HL-60 (cell line): Measurements from ENCODE around the gene DTWD2.
A peak's percentile ranks its signal among the peaks of the same experiment; 100 is the strongest.
"Not testable (repeated sequence)": the region's sequence is repeated elsewhere in the genome, so short reads cannot be mapped to it uniquely, and the experiment has no call there.

Experiments used
- DNase-seq, 2 experiments: peaks; one replicate each; pipeline ENCODE4 v3.0.0-alpha.2; 2010 to 2020; ENCODE audit warnings: low read depth in 1 of 2, low spot score in 1 of 2
- H3K27ac ChIP-seq: fragments of 250-450 bp; sonication (Bioruptor Pico); replicated peaks from 2 replicates; pipeline ENCODE4 v1.5.1; 2020; ENCODE audit warnings: mild to moderate bottlenecking, moderate library complexity
- H3K27me3 ChIP-seq: fragments of 250-450 bp; sonication (Bioruptor Pico); 2 replicates; pipeline ENCODE4 v1.5.1; 2021; ENCODE audit warnings: mild to moderate bottlenecking, moderate library complexity; ENCODE audit not compliant: insufficient read depth, poor library complexity, severe bottlenecking
- H3K4me3 ChIP-seq: replicated peaks from 2 replicates; pipeline ENCODE4 v1.5.1; 2011; ENCODE audit warnings: mild to moderate bottlenecking, control low read depth, low read length; ENCODE audit not compliant: insufficient read depth
- GABPA ChIP-seq: IDR thresholded peaks from 2 replicates; pipeline ENCODE4 v1.6.1; 2012; ENCODE audit warnings: low read depth
- POLR2AphosphoS5 ChIP-seq: IDR thresholded peaks from 2 replicates; pipeline ENCODE4 v1.6.1; 2012; ENCODE audit warnings: low read depth
- SPI1 ChIP-seq: IDR thresholded peaks from 2 replicates; pipeline ENCODE4 v1.6.1; 2012; ENCODE audit warnings: low read depth, mild to moderate bottlenecking, borderline replicate concordance
- TF ChIP-seq, protein P1 (sequence below): IDR thresholded peaks from one replicate; pipeline ENCODE4 v1.5.1; 2011; ENCODE audit warnings: low read length, control low read depth, inconsistent platforms; ENCODE audit not compliant: insufficient read depth
- TF ChIP-seq, protein P2 (sequence below): IDR thresholded peaks from 2 replicates; pipeline ENCODE4 v1.6.1; 2012; ENCODE audit warnings: low read depth; ENCODE audit not compliant: insufficient replicate concordance

Gene DTWD2

GRCh38 chr5:118862596-118862995 lies 125.8 kb downstream of the DTWD2 start:
- H3K27ac ChIP-seq: no peak overlapping the region
- TF ChIP-seq POLR2AphosphoS5 (no peak), GABPA (no peak), SPI1 (no peak)
- TF ChIP-seq, protein P1, sequence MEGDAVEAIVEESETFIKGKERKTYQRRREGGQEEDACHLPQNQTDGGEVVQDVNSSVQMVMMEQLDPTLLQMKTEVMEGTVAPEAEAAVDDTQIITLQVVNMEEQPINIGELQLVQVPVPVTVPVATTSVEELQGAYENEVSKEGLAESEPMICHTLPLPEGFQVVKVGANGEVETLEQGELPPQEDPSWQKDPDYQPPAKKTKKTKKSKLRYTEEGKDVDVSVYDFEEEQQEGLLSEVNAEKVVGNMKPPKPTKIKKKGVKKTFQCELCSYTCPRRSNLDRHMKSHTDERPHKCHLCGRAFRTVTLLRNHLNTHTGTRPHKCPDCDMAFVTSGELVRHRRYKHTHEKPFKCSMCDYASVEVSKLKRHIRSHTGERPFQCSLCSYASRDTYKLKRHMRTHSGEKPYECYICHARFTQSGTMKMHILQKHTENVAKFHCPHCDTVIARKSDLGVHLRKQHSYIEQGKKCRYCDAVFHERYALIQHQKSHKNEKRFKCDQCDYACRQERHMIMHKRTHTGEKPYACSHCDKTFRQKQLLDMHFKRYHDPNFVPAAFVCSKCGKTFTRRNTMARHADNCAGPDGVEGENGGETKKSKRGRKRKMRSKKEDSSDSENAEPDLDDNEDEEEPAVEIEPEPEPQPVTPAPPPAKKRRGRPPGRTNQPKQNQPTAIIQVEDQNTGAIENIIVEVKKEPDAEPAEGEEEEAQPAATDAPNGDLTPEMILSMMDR: no peak
- TF ChIP-seq, protein P2, sequence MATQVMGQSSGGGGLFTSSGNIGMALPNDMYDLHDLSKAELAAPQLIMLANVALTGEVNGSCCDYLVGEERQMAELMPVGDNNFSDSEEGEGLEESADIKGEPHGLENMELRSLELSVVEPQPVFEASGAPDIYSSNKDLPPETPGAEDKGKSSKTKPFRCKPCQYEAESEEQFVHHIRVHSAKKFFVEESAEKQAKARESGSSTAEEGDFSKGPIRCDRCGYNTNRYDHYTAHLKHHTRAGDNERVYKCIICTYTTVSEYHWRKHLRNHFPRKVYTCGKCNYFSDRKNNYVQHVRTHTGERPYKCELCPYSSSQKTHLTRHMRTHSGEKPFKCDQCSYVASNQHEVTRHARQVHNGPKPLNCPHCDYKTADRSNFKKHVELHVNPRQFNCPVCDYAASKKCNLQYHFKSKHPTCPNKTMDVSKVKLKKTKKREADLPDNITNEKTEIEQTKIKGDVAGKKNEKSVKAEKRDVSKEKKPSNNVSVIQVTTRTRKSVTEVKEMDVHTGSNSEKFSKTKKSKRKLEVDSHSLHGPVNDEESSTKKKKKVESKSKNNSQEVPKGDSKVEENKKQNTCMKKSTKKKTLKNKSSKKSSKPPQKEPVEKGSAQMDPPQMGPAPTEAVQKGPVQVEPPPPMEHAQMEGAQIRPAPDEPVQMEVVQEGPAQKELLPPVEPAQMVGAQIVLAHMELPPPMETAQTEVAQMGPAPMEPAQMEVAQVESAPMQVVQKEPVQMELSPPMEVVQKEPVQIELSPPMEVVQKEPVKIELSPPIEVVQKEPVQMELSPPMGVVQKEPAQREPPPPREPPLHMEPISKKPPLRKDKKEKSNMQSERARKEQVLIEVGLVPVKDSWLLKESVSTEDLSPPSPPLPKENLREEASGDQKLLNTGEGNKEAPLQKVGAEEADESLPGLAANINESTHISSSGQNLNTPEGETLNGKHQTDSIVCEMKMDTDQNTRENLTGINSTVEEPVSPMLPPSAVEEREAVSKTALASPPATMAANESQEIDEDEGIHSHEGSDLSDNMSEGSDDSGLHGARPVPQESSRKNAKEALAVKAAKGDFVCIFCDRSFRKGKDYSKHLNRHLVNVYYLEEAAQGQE: no peak

DNA sequence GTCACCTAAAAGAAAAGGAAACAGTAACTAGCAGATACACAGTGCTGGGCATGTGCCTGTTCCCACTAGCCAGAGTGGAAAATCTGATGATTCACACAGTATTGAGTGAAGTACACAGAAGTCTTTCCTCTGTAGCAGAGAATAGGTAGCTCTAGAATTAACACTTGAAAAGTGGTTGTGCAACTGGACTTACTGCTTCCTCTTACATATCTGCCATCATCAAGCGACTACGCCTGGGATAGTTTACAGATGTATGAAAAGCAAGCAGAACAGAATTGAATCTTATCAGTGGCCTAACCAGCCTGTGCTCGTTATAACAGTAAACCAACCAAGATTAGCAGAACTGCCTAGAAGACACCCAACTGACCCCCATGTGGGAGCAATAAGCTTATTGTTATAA lies 130.6 kb downstream of the DTWD2 start:
- Histone ChIP-seq H3K27me3 (no peaks in the 10 kb centered on the region), H3K4me3 (no peak overlapping the region), H3K27ac (no peak overlapping the region)
- TF ChIP-seq, protein P1: no peak
- TF ChIP-seq, protein P2: no peak
- TF ChIP-seq SPI1: no peak
- no peak for TF ChIP-seq GABPA
- peak; percentile 13 to 36 for DNase-seq

More at GRCh38 chr5:118862596-118862995, 125.8 kb downstream of the DTWD2 start:
- H3K4me3 ChIP-seq: no peak overlapping the region
- no peak for DNase-seq
- H3K27me3 ChIP-seq: no peaks in the 10 kb centered on the region

GRCh38 chr5:118854819-118855218 lies 133.5 kb downstream of the DTWD2 start:
- Histone ChIP-seq H3K27me3 (no peaks in the 10 kb centered on the region), H3K27ac (no peak overlapping the region), H3K4me3 (no peak overlapping the region)
- DNase-seq: no peak
- TF ChIP-seq, protein P2: no peak
- no peak for TF ChIP-seq POLR2AphosphoS5
- TF ChIP-seq SPI1: no peak
- TF ChIP-seq, protein P1: no peak
- no peak for TF ChIP-seq GABPA

DNA sequence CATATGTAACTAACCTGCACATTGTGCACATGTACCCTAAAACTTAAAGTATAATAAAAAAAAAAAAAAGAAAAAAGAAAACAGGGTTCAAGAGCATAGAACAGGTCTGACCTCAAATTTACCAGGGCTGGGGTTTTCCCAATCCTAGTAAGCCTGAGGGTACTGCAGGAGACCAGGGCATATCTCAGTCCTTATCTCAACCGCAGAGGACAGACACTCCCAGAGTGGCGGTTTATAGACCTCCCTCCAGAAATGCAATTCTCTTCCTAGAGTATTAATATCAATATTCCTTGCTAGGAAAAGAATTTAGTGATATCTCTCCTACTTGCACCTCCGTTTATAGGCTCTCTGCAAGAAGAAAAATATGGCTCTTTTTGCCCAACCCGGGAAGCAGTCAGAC lies 136.6 kb downstream of the DTWD2 start:
- H3K27me3 ChIP-seq, DNase-seq, H3K4me3 ChIP-seq, H3K27ac ChIP-seq: not testable (repeated sequence)

GRCh38 chr5:118849507-118849906 lies 138.8 kb downstream of the DTWD2 start:
- H3K4me3 ChIP-seq, H3K27me3 ChIP-seq, DNase-seq, H3K27ac ChIP-seq: not testable (repeated sequence)
